GM23338 (cell line): ENCODE results near the gene NR4A1.

ENCODE experiments used
- CREB1 ChIP-seq: fragments of 250-450 bp; sonication (Bioruptor Pico); IDR thresholded peaks from 2 replicates; pipeline ENCODE4 v1.5.0; 2020; ENCODE audit warnings: low read depth, mild to moderate bottlenecking, moderate library complexity
- EZH2 ChIP-seq: fragments of 200-600 bp; sonication (generic); IDR thresholded peaks from one replicate; pipeline ENCODE4 v1.8.0; 2017; ENCODE audit warnings: antibody characterized with exemption, mild to moderate bottlenecking, low read depth; ENCODE audit not compliant: unreplicated experiment
- EZH2phosphoT487 ChIP-seq: fragments of 200-600 bp; sonication (generic); IDR thresholded peaks from one replicate; pipeline ENCODE4 v1.8.1; 2018; ENCODE audit warnings: antibody characterized with exemption; ENCODE audit not compliant: unreplicated experiment
- NANOG ChIP-seq: IDR thresholded peaks from 2 replicates; pipeline ENCODE4 v1.6.1; 2016; ENCODE audit warnings: antibody characterized with exemption, borderline replicate concordance
- POLR2AphosphoS5 ChIP-seq: IDR thresholded peaks from 2 replicates; pipeline ENCODE4 v1.6.1; 2016; ENCODE audit warnings: antibody characterized with exemption, low read depth
- STAT1 ChIP-seq: IDR thresholded peaks from one replicate; pipeline ENCODE4 v1.6.1; 2016; ENCODE audit warnings: antibody characterized with exemption; ENCODE audit not compliant: unreplicated experiment
- ZNF114 ChIP-seq: fragments of 250-450 bp; sonication (Bioruptor Pico); IDR thresholded peaks from 2 replicates; pipeline ENCODE4 v1.5.0; 2020; ENCODE audit warnings: mild to moderate bottlenecking, moderate library complexity
- ZNF462 ChIP-seq: fragments of 250-450 bp; sonication (Bioruptor Pico); IDR thresholded peaks from 2 replicates; pipeline ENCODE4 v1.5.0; 2020; ENCODE audit warnings: mild to moderate bottlenecking, moderate library complexity
- TF ChIP-seq, protein P1 (sequence below), 2 experiments: fragments of 200-600 bp in 1 of 2; sonication (generic) in 1 of 2; conservative IDR thresholded peaks; 2 replicates each; pipeline versions ENCODE4 v1.5.1 to v1.6.1; 2016 to 2017; ENCODE audit warnings: antibody characterized with exemption in 2 of 2, low read depth in 2 of 2, mild to moderate bottlenecking in 2 of 2, moderate library complexity in 1 of 2
- TF ChIP-seq, protein P2 (sequence below): IDR thresholded peaks from one replicate; pipeline ENCODE4 v1.6.1; 2018; ENCODE audit warnings: antibody characterized with exemption; ENCODE audit not compliant: unreplicated experiment

DNA sequence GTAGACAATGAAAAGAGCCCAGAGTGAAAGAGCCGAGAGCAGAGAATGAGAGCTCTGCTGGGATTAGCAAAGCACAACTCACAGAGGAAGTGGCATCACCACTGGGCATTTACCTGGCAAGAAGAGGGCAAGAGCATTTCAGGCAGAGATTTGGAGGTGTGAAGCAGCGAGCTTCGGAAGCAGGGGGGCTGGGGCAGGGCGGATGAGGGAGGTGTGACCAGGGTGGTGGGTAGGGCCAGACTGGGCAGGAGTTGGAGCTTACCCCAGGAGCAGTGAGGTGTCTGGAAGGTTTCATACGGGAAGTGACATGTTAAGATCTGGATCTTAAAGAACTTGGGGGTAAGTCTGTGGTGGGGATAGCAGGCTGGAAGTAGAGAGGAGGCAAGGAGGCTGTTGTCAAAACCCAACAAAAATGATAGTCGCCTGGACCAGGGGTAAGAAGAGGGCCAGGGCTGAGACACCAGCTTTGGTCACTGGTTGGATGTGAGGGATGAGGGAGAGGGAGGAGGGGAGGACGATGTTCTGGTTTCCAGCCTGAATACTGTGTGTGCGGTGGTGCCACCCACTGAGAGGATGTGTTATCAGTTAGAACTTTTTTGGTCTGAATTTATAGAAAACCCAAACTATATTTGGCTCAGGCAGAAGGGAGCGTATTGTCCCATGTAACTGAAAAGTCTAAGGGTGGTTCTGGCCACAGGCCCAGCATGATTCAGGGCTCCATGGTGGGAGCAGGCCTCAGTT, 33.4 kb downstream of the NR4A1 start:
- TF ChIP-seq, protein P1, sequence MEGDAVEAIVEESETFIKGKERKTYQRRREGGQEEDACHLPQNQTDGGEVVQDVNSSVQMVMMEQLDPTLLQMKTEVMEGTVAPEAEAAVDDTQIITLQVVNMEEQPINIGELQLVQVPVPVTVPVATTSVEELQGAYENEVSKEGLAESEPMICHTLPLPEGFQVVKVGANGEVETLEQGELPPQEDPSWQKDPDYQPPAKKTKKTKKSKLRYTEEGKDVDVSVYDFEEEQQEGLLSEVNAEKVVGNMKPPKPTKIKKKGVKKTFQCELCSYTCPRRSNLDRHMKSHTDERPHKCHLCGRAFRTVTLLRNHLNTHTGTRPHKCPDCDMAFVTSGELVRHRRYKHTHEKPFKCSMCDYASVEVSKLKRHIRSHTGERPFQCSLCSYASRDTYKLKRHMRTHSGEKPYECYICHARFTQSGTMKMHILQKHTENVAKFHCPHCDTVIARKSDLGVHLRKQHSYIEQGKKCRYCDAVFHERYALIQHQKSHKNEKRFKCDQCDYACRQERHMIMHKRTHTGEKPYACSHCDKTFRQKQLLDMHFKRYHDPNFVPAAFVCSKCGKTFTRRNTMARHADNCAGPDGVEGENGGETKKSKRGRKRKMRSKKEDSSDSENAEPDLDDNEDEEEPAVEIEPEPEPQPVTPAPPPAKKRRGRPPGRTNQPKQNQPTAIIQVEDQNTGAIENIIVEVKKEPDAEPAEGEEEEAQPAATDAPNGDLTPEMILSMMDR (conservative IDR thresholded peaks at IDR 0.05; ENCODE audit: low read depth in 2 of 2), result no peak
- TF ChIP-seq POLR2AphosphoS5 (no peak), EZH2phosphoT487 (no peak), EZH2 (no peak), CREB1 (CRISPR knock-in tag) (no peak), NANOG (no peak), ZNF462 (CRISPR knock-in tag) (no peak), ZNF114 (CRISPR knock-in tag) (no peak), STAT1 (no peak)
- TF ChIP-seq, protein P2, sequence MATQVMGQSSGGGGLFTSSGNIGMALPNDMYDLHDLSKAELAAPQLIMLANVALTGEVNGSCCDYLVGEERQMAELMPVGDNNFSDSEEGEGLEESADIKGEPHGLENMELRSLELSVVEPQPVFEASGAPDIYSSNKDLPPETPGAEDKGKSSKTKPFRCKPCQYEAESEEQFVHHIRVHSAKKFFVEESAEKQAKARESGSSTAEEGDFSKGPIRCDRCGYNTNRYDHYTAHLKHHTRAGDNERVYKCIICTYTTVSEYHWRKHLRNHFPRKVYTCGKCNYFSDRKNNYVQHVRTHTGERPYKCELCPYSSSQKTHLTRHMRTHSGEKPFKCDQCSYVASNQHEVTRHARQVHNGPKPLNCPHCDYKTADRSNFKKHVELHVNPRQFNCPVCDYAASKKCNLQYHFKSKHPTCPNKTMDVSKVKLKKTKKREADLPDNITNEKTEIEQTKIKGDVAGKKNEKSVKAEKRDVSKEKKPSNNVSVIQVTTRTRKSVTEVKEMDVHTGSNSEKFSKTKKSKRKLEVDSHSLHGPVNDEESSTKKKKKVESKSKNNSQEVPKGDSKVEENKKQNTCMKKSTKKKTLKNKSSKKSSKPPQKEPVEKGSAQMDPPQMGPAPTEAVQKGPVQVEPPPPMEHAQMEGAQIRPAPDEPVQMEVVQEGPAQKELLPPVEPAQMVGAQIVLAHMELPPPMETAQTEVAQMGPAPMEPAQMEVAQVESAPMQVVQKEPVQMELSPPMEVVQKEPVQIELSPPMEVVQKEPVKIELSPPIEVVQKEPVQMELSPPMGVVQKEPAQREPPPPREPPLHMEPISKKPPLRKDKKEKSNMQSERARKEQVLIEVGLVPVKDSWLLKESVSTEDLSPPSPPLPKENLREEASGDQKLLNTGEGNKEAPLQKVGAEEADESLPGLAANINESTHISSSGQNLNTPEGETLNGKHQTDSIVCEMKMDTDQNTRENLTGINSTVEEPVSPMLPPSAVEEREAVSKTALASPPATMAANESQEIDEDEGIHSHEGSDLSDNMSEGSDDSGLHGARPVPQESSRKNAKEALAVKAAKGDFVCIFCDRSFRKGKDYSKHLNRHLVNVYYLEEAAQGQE, result no peak
